ENCODE data around the gene GLI3.

The GLI3 gene

DNA sequence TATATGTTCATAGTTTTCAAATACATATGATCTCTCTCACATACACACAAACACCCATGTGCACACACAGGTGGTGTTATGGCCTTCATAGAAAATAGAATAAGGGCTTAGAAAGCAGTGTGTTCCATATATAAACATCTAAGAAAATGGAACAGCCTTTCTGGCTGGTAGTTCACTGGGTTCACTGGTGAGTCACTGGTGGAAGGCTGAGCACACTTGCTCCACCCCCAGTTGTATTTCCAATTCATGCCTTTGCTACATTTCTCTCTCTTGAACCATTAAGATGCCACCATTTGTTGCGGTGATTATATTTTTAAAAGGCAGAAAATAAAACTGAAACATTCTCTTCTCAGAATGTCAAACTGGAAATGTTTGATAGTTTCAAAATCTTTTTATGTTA lies 252.1 kb downstream of the GLI3 start:
- H4K91ac ChIP-seq (ENCODE audit: low read depth, low read length) = no peak overlapping the region
- H3K9me3 ChIP-seq (ENCODE audit: insufficient read depth, low read depth, low read length) = no peaks in the 10 kb centered on the region
- H3K18ac ChIP-seq (ENCODE audit: low read length) = no peak overlapping the region
- H3K23ac ChIP-seq (ENCODE audit: low read length) = no peak overlapping the region
- no peak for DNase-seq
- H3K79me1 ChIP-seq (ENCODE audit: low read length) = no peaks in the 10 kb centered on the region
- no peak overlapping the region for H2BK5ac ChIP-seq (ENCODE audit: low read depth, low read length, poor library complexity)
- no peaks in the 10 kb centered on the region for H3K79me2 ChIP-seq (ENCODE audit: control insufficient read depth, insufficient read depth, low read length, poor library complexity)
- no peak overlapping the region for H2BK12ac ChIP-seq (ENCODE audit: low read length)
- H4K12ac ChIP-seq (ENCODE audit: low read depth, low read length) = no peak overlapping the region
- no peak overlapping the region for H4K8ac ChIP-seq (ENCODE audit: low read depth, low read length)
- no peaks in the 10 kb centered on the region for H3K4me1 ChIP-seq (ENCODE audit: control insufficient read depth in 1 of 2, insufficient read depth in 2 of 2, low read length in 2 of 2)
- no peak overlapping the region for H3K27ac ChIP-seq (ENCODE audit: low read depth, low read length)
- H3K14ac ChIP-seq (ENCODE audit: low read length) = no peak overlapping the region
- H3K4me2 ChIP-seq (ENCODE audit: low read length) = no peak overlapping the region
- no peak overlapping the region for H2AK5ac ChIP-seq (ENCODE audit: low read length)
- no peak overlapping the region for H3K4me3 ChIP-seq (ENCODE audit: low read depth, low read length)
- no peak overlapping the region for H3K9ac ChIP-seq (ENCODE audit: low read length)
- WGBS (ENCODE audit: extremely low coverage, insufficient coverage, insufficient read length) = no CpG with 5 or more reads among the region's 1 CpG
- H3K36me3 ChIP-seq (ENCODE audit: control insufficient read depth in 1 of 2, insufficient read depth in 2 of 2, low read length in 2 of 2) = peaks cover 0 to 2% of the 10 kb centered on the region in 2 experiments
- no peak overlapping the region for H2BK120ac ChIP-seq (ENCODE audit: insufficient read depth, low read length, poor library complexity)
- no peak overlapping the region for H2AFZ ChIP-seq (ENCODE audit: insufficient read depth, low read length, poor library complexity)
- H3K4ac ChIP-seq (ENCODE audit: low read depth, low read length) = no peak overlapping the region
- H3K27me3 ChIP-seq (ENCODE audit: insufficient read depth, low read length) = no peaks in the 10 kb centered on the region

DNA sequence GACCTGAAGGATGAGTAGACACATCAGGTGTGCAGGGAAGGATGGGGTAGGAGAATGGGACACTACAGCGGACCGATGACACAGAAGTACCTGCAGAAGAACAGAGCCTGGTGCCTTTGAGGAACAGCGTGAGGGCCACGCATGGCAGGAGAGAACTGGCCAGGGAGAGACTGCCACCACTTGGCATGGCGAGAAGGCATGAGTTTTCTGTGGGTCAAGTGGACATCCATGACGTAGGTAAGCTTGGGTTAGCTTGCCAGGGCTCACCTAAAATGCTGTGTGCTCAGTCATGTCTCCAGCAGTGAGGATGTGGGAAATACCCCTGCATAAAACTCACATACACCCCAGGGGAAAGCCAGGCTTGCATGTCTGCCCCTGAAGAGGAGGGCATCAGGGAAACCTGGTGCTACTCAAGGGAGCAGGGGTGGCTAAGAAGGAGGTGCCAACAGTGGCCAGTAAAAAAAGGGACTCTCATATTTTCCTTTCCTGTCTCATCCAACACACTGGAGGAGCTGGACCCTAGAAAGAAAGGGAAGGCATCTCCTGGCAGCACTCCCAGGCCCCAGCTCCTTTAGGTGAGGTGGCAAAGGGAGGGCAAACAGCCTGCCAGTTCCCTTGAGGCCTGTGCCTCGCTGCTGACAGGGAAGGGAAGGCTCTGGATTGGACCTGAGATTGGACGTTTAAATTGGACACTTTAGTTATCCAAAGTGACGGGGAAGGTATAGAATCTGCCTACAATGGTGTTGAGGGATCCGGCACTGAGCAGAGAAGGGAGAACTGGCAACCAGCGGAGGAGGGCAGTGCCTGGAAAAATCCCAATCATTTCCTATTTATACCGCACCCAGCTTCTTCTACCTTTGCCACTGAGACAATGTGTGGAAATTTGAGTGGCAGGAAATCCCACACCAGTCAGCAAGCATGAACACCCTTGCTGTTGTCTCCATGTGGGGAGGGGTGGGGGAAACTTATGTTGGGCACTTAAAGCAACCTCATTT lies 255.7 kb downstream of the GLI3 start:
- Histone ChIP-seq H2BK5ac (ENCODE audit: low read depth, low read length, poor library complexity) (no peak overlapping the region), H2BK120ac (ENCODE audit: insufficient read depth, low read length, poor library complexity) (no peak overlapping the region)

DNA sequence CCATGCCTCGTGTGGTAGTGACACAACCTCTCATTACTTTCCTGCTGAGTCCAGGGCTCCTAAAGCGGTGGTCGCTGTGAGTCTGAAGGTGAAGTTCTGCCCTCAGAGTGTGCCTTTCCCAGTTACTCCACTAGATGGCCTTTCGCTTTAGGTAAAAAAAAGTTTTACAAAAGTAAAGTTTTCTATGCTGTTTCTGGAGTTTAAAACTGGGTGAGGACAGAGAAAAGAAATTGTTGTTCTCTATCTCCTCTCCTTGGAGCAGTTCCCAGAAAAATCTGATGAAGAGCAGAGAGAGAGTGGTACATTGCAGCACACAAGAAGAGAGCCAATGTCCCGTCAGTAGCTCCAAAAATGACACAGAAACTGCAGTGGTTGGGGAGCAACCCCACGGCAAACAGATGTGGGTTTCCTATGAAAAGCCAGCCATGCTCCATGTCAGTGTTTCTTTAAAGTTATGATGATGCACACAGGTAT lies 257.1 kb downstream of the GLI3 start:
- no CpG with 5 or more reads among the region's 6 CpGs for WGBS (ENCODE audit: extremely low coverage, insufficient coverage, insufficient read length)
- H3K4me3 ChIP-seq (ENCODE audit: low read depth, low read length) = no peak overlapping the region
- H3K36me3 ChIP-seq (ENCODE audit: control insufficient read depth in 1 of 2, insufficient read depth in 2 of 2, low read length in 2 of 2) = peaks cover 0 to 10% of the 10 kb centered on the region in 2 experiments
- H4K12ac ChIP-seq (ENCODE audit: low read depth, low read length) = no peak overlapping the region
- no peaks in the 10 kb centered on the region for H3K79me1 ChIP-seq (ENCODE audit: low read length)
- no peak overlapping the region for H2BK12ac ChIP-seq (ENCODE audit: low read length)
- no peaks in the 10 kb centered on the region for H3K79me2 ChIP-seq (ENCODE audit: control insufficient read depth, insufficient read depth, low read length, poor library complexity)
- no peak overlapping the region for H2BK5ac ChIP-seq (ENCODE audit: low read depth, low read length, poor library complexity)
- no peak overlapping the region for H4K91ac ChIP-seq (ENCODE audit: low read depth, low read length)
- no peaks in the 10 kb centered on the region for H3K9me3 ChIP-seq (ENCODE audit: insufficient read depth, low read depth, low read length)
- no peak overlapping the region for H2AK5ac ChIP-seq (ENCODE audit: low read length)
- H3K27ac ChIP-seq (ENCODE audit: low read depth, low read length) = no peak overlapping the region
- no peak overlapping the region for H3K9ac ChIP-seq (ENCODE audit: low read length)
- H3K14ac ChIP-seq (ENCODE audit: low read length) = no peak overlapping the region
- H3K23ac ChIP-seq (ENCODE audit: low read length) = no peak overlapping the region
- H3K4ac ChIP-seq (ENCODE audit: low read depth, low read length) = no peak overlapping the region
- H3K4me1 ChIP-seq (ENCODE audit: control insufficient read depth in 1 of 2, insufficient read depth in 2 of 2, low read length in 2 of 2) = peaks cover 0 to 2% of the 10 kb centered on the region in 2 experiments
- H3K4me2 ChIP-seq (ENCODE audit: low read length) = no peak overlapping the region
- H2AFZ ChIP-seq (ENCODE audit: insufficient read depth, low read length, poor library complexity) = no peak overlapping the region
- H3K27me3 ChIP-seq (ENCODE audit: insufficient read depth, low read length) = no peaks in the 10 kb centered on the region
- H3K18ac ChIP-seq (ENCODE audit: low read length) = no peak overlapping the region
- no peak overlapping the region for H4K8ac ChIP-seq (ENCODE audit: low read depth, low read length)
- DNase-seq = peak in 1 of 2 donors; percentile 44
- no peak overlapping the region for H2BK120ac ChIP-seq (ENCODE audit: insufficient read depth, low read length, poor library complexity)

More for the DNA sequence above, 255.7 kb downstream of the GLI3 start:
- H4K12ac ChIP-seq (ENCODE audit: low read depth, low read length) = no peak overlapping the region
- no peak overlapping the region for H4K91ac ChIP-seq (ENCODE audit: low read depth, low read length)
- no peaks in the 10 kb centered on the region for H3K79me2 ChIP-seq (ENCODE audit: control insufficient read depth, insufficient read depth, low read length, poor library complexity)
- H3K18ac ChIP-seq (ENCODE audit: low read length) = no peak overlapping the region
- no peaks in the 10 kb centered on the region for H3K79me1 ChIP-seq (ENCODE audit: low read length)
- no peak overlapping the region for H4K8ac ChIP-seq (ENCODE audit: low read depth, low read length)
- no peak overlapping the region for H2AFZ ChIP-seq (ENCODE audit: insufficient read depth, low read length, poor library complexity)
- no peaks in the 10 kb centered on the region for H3K27me3 ChIP-seq (ENCODE audit: insufficient read depth, low read length)
- no peak overlapping the region for H2BK12ac ChIP-seq (ENCODE audit: low read length)
- no peak overlapping the region for H3K27ac ChIP-seq (ENCODE audit: low read depth, low read length)
- WGBS (ENCODE audit: extremely low coverage, insufficient coverage, insufficient read length) = no CpG with 5 or more reads among the region's 12 CpGs
- peaks cover 0 to 2% of the 10 kb centered on the region in 2 experiments for H3K4me1 ChIP-seq (ENCODE audit: control insufficient read depth in 1 of 2, insufficient read depth in 2 of 2, low read length in 2 of 2)
- H3K36me3 ChIP-seq (ENCODE audit: control insufficient read depth in 1 of 2, insufficient read depth in 2 of 2, low read length in 2 of 2) = peaks cover 0 to 10% of the 10 kb centered on the region in 2 experiments
- no peaks in the 10 kb centered on the region for H3K9me3 ChIP-seq (ENCODE audit: insufficient read depth, low read depth, low read length)
- no peak overlapping the region for H3K14ac ChIP-seq (ENCODE audit: low read length)
- H3K4ac ChIP-seq (ENCODE audit: low read depth, low read length) = no peak overlapping the region
- no peak overlapping the region for H3K4me2 ChIP-seq (ENCODE audit: low read length)
- H3K23ac ChIP-seq (ENCODE audit: low read length) = no peak overlapping the region
- no peak overlapping the region for H3K9ac ChIP-seq (ENCODE audit: low read length)
- no peak overlapping the region for H3K4me3 ChIP-seq (ENCODE audit: low read depth, low read length)
- H2AK5ac ChIP-seq (ENCODE audit: low read length) = no peak overlapping the region
- no peak for DNase-seq

DNA sequence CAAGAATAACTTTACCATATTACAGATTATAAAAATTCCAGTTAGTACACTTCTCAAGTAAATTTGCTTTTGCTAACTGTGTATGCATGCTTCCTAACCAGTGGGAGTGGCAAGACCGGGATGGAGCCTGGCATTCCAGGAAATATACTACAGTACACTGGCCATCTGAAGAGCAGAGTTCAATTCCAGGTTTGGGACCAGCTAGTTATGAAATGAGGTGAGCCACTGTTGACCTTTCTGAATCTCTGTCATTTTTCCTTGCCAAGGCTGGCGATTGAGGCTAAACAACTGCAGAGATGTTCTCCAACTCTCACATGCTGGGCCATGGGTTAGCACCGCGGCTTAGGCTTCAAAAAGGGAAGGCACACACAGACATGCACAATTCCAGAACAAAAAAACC lies 258.2 kb downstream of the GLI3 start:
- Histone ChIP-seq H4K8ac (ENCODE audit: low read depth, low read length) (no peak overlapping the region), H2BK5ac (ENCODE audit: low read depth, low read length, poor library complexity) (no peak overlapping the region), H3K27me3 (ENCODE audit: insufficient read depth, low read length) (no peaks in the 10 kb centered on the region), H3K27ac (ENCODE audit: low read depth, low read length) (no peak overlapping the region), H3K9ac (ENCODE audit: low read length) (no peak overlapping the region), H3K4ac (ENCODE audit: low read depth, low read length) (no peak overlapping the region), H3K9me3 (ENCODE audit: insufficient read depth, low read depth, low read length) (no peaks in the 10 kb centered on the region), H3K4me3 (ENCODE audit: low read depth, low read length) (no peak overlapping the region), H3K23ac (ENCODE audit: low read length) (no peak overlapping the region), H2AK5ac (ENCODE audit: low read length) (no peak overlapping the region), H3K4me1 (ENCODE audit: control insufficient read depth in 1 of 2, insufficient read depth in 2 of 2, low read length in 2 of 2) (peaks cover 0 to 2% of the 10 kb centered on the region in 2 experiments), H2BK12ac (ENCODE audit: low read length) (no peak overlapping the region), H4K12ac (ENCODE audit: low read depth, low read length) (no peak overlapping the region), H3K14ac (ENCODE audit: low read length) (no peak overlapping the region), H4K91ac (ENCODE audit: low read depth, low read length) (no peak overlapping the region), H2AFZ (ENCODE audit: insufficient read depth, low read length, poor library complexity) (no peak overlapping the region), H3K79me2 (ENCODE audit: control insufficient read depth, insufficient read depth, low read length, poor library complexity) (no peaks in the 10 kb centered on the region), H3K79me1 (ENCODE audit: low read length) (no peaks in the 10 kb centered on the region), H3K36me3 (ENCODE audit: control insufficient read depth in 1 of 2, insufficient read depth in 2 of 2, low read length in 2 of 2) (peaks cover 0 to 12% of the 10 kb centered on the region in 2 experiments), H3K4me2 (ENCODE audit: low read length) (no peak overlapping the region), H2BK120ac (ENCODE audit: insufficient read depth, low read length, poor library complexity) (no peak overlapping the region), H3K18ac (ENCODE audit: low read length) (no peak overlapping the region)
- no peak for DNase-seq
- no CpG with 5 or more reads among the region's 4 CpGs for WGBS (ENCODE audit: extremely low coverage, insufficient coverage, insufficient read length)
